ENCODE data around the gene PEX1. TPM values are rescaled to one million over a fixed set of nuclear protein-coding genes. Genes with fewer than 3 reads are reported as not detected.

The PEX1 gene
- total and polyA plus RNA-seq, 2 of the 13 experiments (the other 11 are each of a cell fraction or from before 2014, with no cell fraction given) = 16.6 to 22.4 TPM

DNA sequence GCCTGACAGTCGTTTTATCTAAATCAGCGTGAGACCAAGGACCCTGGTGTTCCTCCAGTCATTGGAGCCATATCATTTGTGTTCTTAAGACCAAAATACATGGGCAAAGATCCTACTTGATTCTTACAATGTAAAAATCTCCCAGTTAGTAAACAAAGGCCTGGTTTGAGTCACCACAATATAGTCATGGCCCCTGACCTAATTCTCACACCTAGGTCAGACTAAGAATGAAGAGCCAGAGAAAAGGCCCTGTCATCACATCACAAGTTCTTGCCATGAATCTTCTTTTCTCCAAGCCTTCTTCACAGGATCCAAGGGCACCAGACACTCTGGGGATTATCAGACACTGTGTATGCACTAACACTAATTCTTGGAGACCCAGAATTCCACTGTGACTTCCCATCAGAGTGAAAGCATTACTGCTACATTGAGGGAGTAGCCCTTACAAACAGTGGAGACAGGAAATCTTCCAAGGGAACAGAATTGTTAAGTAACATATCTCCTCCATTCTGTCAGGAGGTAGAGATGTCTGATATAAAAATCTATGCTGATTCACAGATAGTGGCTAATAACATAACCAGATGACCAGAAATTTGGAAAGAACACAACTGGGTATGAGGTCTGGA, 42.9 kb downstream of the PEX1 start:
- ChIA-PET POLR2A (no interaction called here), CTCF (ENCODE audit: low intra/inter-chr PET ratio, low total read pairs) (no interaction called here)
- Histone ChIP-seq H3K27me3 (ENCODE audit: control insufficient read depth in 1 of 2, insufficient read depth in 2 of 2, low read length in 2 of 2) (no peaks in the 10 kb centered on the region), H3K4me3 (replicated peaks in 1 of 3; ENCODE audit: insufficient read depth in 1 of 3, low read depth in 2 of 3, low read length in 3 of 3) (no peak overlapping the region), H3K9me3 (ENCODE audit: low read length) (no peaks in the 10 kb centered on the region), H3K79me2 (ENCODE audit: insufficient read depth, low read length) (no peaks in the 10 kb centered on the region), H2AFZ (ENCODE audit: low read length) (no peak overlapping the region), H3K4me1 (ENCODE audit: insufficient read depth, low read length) (no peaks in the 10 kb centered on the region), H3K9ac (ENCODE audit: insufficient read depth, low read depth, low read length) (no peak overlapping the region), H4K20me1 (ENCODE audit: insufficient read depth, low read length) (no peaks in the 10 kb centered on the region), H3K36me3 (replicated peaks in 1 of 2; ENCODE audit: control insufficient read depth in 1 of 2, insufficient read depth in 2 of 2, low read length in 2 of 2) (peaks cover 4 to 14% of the 10 kb centered on the region in 2 experiments; a peak in 4 of 5 replicates), H3K27ac (ENCODE audit: extremely low read length, insufficient read depth, low read length) (no peak overlapping the region), H3K4me2 (ENCODE audit: low read depth, low read length) (no peak overlapping the region)
- ATAC-seq (no peak), FAIRE-seq (no peak), DNase-seq (ENCODE audit: low spot score) (no peak)
- BruUV-seq (replicated peaks) = no TSS peak
- 93% methylated on average over 2 of the region's 2 CpGs for WGBS (ENCODE audit: low lambda C conversion rate)
- in situ Hi-C loops (cut with HindIII; ENCODE audit: extremely low pct_ligation_motif_present, low pct_unique_long_range_greater_than_20kb) (no loop called here), intact Hi-C loops (cut with micrococcal nuclease; ENCODE audit: unreplicated experiment) (no loop called here)
- TF ChIP-seq IRX3 (CRISPR knock-in tag; IDR thresholded peaks at IDR 0.05; ENCODE audit: borderline replicate concordance, low read depth) (no peak), PLRG1 (conservative IDR thresholded peaks at IDR 0.05) (no peak), ZNF232 (CRISPR knock-in tag; IDR thresholded peaks at IDR 0.05; ENCODE audit: borderline replicate concordance) (no peak), ZNF468 (CRISPR knock-in tag; IDR thresholded peaks at IDR 0.05) (no peak), SIN3B (IDR thresholded peaks at IDR 0.05; ENCODE audit: low read length) (no peak), ZNF326 (CRISPR knock-in tag; IDR thresholded peaks at IDR 0.05; ENCODE audit: borderline replicate concordance) (no peak), CEBPG (CRISPR knock-in tag; IDR thresholded peaks at IDR 0.05) (no peak), ASH2L (IDR thresholded peaks at IDR 0.05; ENCODE audit: insufficient read length, low read depth, low read length) (no peak), POGK (CRISPR knock-in tag; conservative IDR thresholded peaks at IDR 0.05) (no peak), CENPBD1 (CRISPR knock-in tag; IDR thresholded peaks at IDR 0.05; ENCODE audit: borderline replicate concordance, low read depth) (no peak), ATF3 (CRISPR knock-in tag; IDR thresholded peaks at IDR 0.05) (no peak), FOXK1 (CRISPR knock-in tag; IDR thresholded peaks at IDR 0.05; ENCODE audit: borderline replicate concordance, low read depth) (no peak), ARID2 (CRISPR knock-in tag; IDR thresholded peaks at IDR 0.05; ENCODE audit: borderline replicate concordance) (no peak), ZNF672 (CRISPR knock-in tag; IDR thresholded peaks at IDR 0.05) (no peak), FOSL2 (CRISPR knock-in tag; IDR thresholded peaks at IDR 0.05) (no peak), PREB (CRISPR knock-in tag; IDR thresholded peaks at IDR 0.05) (no peak), RERE (CRISPR knock-in tag; IDR thresholded peaks at IDR 0.05; ENCODE audit: low read depth) (no peak)
